Measurements from ENCODE around the gene TP53I13.

Gene TP53I13

DNA sequence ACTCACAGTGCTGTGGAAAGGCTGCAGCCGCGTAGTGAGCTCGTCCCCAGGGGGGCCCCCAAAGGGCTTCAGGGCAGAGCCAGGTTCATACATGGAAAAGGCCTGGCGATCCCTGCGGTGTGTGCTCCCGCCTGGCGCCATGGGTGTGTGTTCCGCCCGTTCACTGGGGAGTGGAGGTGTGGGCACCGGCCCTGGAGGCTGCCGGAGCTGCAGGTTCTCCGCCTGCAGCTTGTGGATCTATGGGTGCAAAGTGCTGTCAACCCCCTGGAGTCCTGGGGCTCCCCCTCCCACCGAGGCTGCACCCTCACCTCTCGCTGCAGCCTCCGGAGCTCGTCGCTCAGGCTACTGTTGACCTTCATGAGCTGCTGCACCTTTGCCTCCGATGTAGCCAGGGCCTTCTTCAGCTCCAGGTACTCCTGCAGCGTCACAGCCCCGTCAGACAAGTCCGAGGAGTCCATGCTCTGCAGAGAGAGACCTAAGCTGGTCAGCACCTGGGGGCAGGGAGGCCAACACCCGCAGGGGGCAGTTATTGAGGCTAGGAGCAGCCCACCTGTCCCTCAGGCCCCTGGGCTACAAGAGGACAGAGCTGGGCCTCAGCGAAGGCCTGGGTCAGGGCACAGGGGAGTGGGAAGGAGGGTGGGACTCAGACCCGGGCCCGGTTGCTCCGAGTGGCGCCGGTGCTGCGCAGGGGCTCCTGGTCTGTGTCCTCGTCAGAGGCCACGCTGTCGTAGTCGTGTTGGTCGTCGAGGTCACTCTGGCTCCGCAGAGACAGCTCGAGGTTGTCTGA lies 7.9 kb downstream of the TP53I13 start:
- H3K9me3 ChIP-seq (ENCODE audit: control insufficient read depth, insufficient read depth, low read length): no peaks in the 10 kb centered on the region
- H3K36me3 ChIP-seq (ENCODE audit: control insufficient read depth, insufficient read depth, low read length): peaks cover 28% of the 10 kb centered on the region
- no peak overlapping the region for H3K4me3 ChIP-seq (ENCODE audit: low read depth, low read length)
- H3K27me3 ChIP-seq (ENCODE audit: control insufficient read depth, insufficient read depth, low read length): peaks cover 8% of the 10 kb centered on the region
- H3K9ac ChIP-seq (ENCODE audit: low read depth, low read length): no peak overlapping the region
- H3K4me1 ChIP-seq (ENCODE audit: control insufficient read depth, insufficient read depth, low read length): no peaks in the 10 kb centered on the region

DNA sequence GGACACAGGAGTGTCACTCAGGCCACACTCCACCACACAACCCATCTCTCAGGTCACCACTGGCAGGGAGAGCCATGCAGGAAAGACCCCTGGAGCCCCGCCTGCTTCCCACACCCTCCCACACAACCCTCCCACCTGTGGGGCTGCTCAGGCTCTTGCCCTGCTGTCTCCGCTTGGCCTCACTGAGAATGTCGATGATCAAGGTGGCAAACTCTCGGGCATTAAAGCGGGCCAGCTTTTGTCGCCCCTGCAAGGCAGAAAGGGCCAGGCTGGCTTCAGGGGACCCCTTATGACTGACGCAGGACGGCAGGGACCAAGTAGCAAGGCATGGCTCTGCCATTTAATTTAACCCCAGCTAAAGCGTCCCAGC lies 8.5 kb downstream of the TP53I13 start:
- peaks cover 26% of the 10 kb centered on the region for H3K36me3 ChIP-seq (ENCODE audit: control insufficient read depth, insufficient read depth, low read length)
- no peaks in the 10 kb centered on the region for H3K4me1 ChIP-seq (ENCODE audit: control insufficient read depth, insufficient read depth, low read length)
- no peaks in the 10 kb centered on the region for H3K9me3 ChIP-seq (ENCODE audit: control insufficient read depth, insufficient read depth, low read length)
- H3K27me3 ChIP-seq (ENCODE audit: control insufficient read depth, insufficient read depth, low read length): peaks cover 2% of the 10 kb centered on the region
- no peak overlapping the region for H3K9ac ChIP-seq (ENCODE audit: low read depth, low read length)
- no peak overlapping the region for H3K4me3 ChIP-seq (ENCODE audit: low read depth, low read length)

DNA sequence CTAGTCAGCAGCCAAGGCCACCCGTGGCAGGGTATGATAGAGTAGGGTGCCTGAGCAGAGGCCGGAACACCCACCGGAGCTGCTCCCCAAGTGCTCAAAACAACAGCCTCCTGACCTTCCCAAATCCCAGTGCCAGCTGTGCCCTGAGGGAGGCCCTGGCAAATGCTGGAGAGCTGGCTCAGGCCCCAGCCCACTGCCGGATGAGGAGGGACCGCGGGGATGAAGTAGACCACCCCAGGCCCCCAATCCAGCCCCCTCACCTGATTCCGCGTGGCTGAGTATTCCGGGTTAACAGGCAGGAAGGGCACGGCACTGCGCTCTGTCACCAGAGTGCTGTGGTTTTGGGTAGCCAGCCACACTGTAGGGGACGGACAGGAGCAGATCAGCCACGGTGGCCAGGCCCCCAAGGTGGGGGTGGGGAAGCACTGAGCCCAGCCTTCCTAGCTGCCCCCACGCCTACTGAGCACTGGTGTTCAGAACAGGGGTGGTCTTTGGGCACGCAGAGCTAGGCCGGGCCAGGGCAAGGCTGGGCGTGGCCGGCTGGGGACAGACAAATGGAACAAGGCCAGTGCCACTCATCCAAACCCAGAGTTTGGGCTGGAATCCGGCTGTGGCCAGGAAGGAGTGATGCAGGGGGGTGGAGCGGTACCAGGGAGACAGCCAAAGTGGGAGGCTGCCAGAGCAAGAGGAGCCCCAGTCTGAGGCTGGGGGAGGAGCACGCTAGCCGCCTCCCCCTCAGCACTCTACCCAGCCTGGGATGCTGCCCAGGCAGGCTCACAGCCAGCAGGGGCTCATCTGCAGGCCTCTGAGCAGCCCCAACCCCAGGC lies 9.1 kb downstream of the TP53I13 start:
- no peak overlapping the region for H3K9ac ChIP-seq (ENCODE audit: low read depth, low read length)
- H3K36me3 ChIP-seq (ENCODE audit: control insufficient read depth, insufficient read depth, low read length): peaks cover 26% of the 10 kb centered on the region
- no peaks in the 10 kb centered on the region for H3K27me3 ChIP-seq (ENCODE audit: control insufficient read depth, insufficient read depth, low read length)
- H3K4me1 ChIP-seq (ENCODE audit: control insufficient read depth, insufficient read depth, low read length): no peaks in the 10 kb centered on the region
- H3K4me3 ChIP-seq (ENCODE audit: low read depth, low read length): no peak overlapping the region
- no peaks in the 10 kb centered on the region for H3K9me3 ChIP-seq (ENCODE audit: control insufficient read depth, insufficient read depth, low read length)

GRCh38 chr17:29578626-29579485 lies 10.4 kb downstream of the TP53I13 start:
- Histone ChIP-seq H3K4me3 (ENCODE audit: low read depth, low read length) (no peak overlapping the region), H3K36me3 (ENCODE audit: control insufficient read depth, insufficient read depth, low read length) (peaks cover 28% of the 10 kb centered on the region), H3K9me3 (ENCODE audit: control insufficient read depth, insufficient read depth, low read length) (no peaks in the 10 kb centered on the region), H3K4me1 (ENCODE audit: control insufficient read depth, insufficient read depth, low read length) (no peaks in the 10 kb centered on the region), H3K9ac (ENCODE audit: low read depth, low read length) (no peak overlapping the region), H3K27me3 (ENCODE audit: control insufficient read depth, insufficient read depth, low read length) (no peaks in the 10 kb centered on the region)

DNA sequence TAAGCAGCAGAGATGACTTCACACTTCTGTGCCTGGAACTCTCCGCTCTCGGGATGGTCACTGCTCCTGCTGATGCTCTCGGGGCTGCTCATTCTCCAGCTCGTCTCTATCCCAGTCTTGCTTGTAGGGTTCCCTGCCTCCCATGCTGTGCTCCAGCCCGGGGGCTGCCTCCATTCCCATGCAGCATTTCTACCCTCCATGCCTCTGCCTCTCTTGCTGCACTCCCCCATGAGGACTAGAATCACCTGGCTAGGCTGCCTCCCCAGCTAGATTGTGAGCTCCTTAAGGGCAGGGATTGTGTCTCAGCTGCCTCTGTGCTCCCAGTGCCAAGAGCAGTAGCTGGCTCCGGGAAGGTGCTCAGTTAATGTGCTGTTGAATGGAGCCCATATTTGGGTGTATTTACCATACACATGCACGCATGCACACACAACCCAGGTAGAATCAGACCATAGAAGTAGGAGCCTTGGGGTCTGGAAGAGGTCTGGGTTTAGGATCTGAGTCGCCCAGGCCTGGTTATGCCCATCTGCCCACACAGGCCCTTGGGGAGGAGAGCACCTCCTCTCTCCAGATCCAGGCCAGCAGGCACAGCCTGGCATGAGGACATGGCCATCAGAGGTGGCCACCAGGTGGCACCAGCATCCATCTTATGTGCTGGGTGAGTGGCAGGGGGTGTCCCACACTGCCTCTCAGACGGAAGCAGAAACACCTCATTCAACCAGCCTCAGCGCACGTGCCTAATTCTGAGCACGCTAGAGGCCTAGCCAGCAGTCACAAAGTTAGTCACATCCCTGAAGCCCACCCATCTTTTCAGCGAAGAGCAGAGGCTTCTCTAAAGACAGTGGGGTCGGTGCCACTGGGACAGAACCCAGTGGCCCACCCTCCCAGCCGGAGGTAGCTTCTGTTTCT lies 11.6 kb downstream of the TP53I13 start:
- Histone ChIP-seq H3K9ac (ENCODE audit: low read depth, low read length) (no peak overlapping the region), H3K9me3 (ENCODE audit: control insufficient read depth, insufficient read depth, low read length) (no peaks in the 10 kb centered on the region), H3K4me1 (ENCODE audit: control insufficient read depth, insufficient read depth, low read length) (peaks cover 6% of the 10 kb centered on the region), H3K4me3 (ENCODE audit: low read depth, low read length) (no peak overlapping the region), H3K36me3 (ENCODE audit: control insufficient read depth, insufficient read depth, low read length) (peaks cover 23% of the 10 kb centered on the region), H3K27me3 (ENCODE audit: control insufficient read depth, insufficient read depth, low read length) (no peaks in the 10 kb centered on the region)

GRCh38 chr17:29581583-29582253 lies 13.2 kb downstream of the TP53I13 start:
- peaks cover 18% of the 10 kb centered on the region for H3K36me3 ChIP-seq (ENCODE audit: control insufficient read depth, insufficient read depth, low read length)
- H3K9me3 ChIP-seq (ENCODE audit: control insufficient read depth, insufficient read depth, low read length): no peaks in the 10 kb centered on the region
- no peak overlapping the region for H3K4me3 ChIP-seq (ENCODE audit: low read depth, low read length)
- peaks cover 9% of the 10 kb centered on the region for H3K4me1 ChIP-seq (ENCODE audit: control insufficient read depth, insufficient read depth, low read length)
- H3K9ac ChIP-seq (ENCODE audit: low read depth, low read length): no peak overlapping the region
- H3K27me3 ChIP-seq (ENCODE audit: control insufficient read depth, insufficient read depth, low read length): no peaks in the 10 kb centered on the region

DNA sequence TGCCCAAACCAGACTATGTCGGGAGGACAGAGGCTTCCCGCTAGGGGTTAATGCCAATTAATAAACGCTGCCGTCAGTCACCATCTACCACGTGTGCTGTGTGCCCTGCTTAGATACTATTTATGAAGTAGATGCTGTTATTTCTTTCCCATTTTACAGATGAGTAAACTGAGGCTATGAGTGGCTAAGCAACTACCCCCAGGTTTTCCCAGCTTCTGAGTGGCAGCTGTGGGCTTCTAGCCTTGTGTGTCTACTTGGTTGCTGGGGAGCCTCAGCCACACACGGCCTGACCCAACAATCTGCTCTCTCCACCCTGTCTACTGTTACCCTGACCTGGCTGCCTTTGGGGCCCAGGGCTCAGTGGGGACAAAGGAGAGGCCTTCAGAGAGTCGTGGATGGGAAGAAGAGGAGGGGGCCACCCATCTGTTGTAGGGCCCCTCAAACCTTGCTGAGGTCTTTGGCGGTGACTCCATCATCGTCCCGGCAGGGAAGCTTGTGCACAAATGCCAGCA lies 13.8 kb downstream of the TP53I13 start:
- Histone ChIP-seq H3K9ac (ENCODE audit: low read depth, low read length) (no peak overlapping the region), H3K27me3 (ENCODE audit: control insufficient read depth, insufficient read depth, low read length) (peaks cover 1% of the 10 kb centered on the region), H3K36me3 (ENCODE audit: control insufficient read depth, insufficient read depth, low read length) (peaks cover 13% of the 10 kb centered on the region), H3K4me1 (ENCODE audit: control insufficient read depth, insufficient read depth, low read length) (peaks cover 9% of the 10 kb centered on the region), H3K4me3 (ENCODE audit: low read depth, low read length) (no peak overlapping the region), H3K9me3 (ENCODE audit: control insufficient read depth, insufficient read depth, low read length) (no peaks in the 10 kb centered on the region)

- peaks cover 9% of the 10 kb centered on the region for H3K4me1 ChIP-seq (ENCODE audit: control insufficient read depth, insufficient read depth, low read length)
- H3K36me3 ChIP-seq (ENCODE audit: control insufficient read depth, insufficient read depth, low read length): peaks cover 9% of the 10 kb centered on the region
- H3K4me3 ChIP-seq (ENCODE audit: low read depth, low read length): no peak overlapping the region
- H3K27me3 ChIP-seq (ENCODE audit: control insufficient read depth, insufficient read depth, low read length): peaks cover 6% of the 10 kb centered on the region
- H3K9ac ChIP-seq (ENCODE audit: low read depth, low read length): no peak overlapping the region
- H3K9me3 ChIP-seq (ENCODE audit: control insufficient read depth, insufficient read depth, low read length): no peaks in the 10 kb centered on the region
Observed at GRCh38 chr17:29582772-29583171, 14.3 kb downstream of the TP53I13 start.

DNA sequence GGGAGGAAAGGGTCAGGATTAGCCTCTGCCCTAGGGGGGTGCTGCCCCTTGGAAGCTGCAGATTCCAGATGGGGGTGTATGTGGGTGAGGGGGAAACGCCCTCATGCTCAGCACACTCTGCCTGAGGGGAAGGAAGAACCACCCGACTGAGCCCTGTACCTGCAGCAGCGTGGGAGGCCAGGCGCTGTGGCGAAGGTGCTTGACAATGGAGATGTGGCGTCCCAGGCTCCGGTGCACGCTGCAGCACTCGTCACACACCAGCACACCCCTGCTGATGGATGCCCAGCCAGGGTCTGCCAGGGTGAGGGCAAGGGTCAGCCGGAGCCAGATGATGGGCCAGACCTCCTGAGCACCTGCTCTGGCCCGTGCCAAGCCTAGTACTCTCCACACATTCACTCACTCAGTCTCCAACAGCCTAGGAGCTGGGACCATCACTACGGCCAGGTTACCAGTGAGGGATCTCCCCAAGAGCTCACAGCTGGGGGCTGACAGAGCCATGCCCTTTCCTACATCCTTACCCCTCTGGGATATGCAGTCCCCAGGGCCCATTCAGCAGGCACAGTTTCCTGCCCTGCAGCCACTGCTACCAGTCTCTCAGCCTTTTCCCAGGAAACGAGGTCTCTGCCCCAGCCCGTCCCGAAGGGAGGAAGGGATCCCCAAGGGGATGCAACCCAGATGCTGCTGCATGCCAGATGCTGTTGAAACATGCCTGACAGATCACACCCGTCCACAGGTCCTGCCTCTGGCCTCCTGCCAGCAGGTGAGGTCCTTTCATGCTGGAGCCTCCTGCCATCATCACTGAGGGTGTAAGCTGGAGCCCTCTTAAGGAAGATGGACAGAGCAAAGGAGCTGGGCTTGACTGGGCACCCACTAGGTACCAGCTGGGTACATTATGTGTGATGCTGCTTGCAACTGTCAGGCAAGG lies 15.1 kb downstream of the TP53I13 start:
- Histone ChIP-seq H3K9ac (ENCODE audit: low read depth, low read length) (no peak overlapping the region), H3K9me3 (ENCODE audit: control insufficient read depth, insufficient read depth, low read length) (no peaks in the 10 kb centered on the region)

More for the DNA sequence above, 15.1 kb downstream of the TP53I13 start:
- H3K4me1 ChIP-seq (ENCODE audit: control insufficient read depth, insufficient read depth, low read length): peaks cover 9% of the 10 kb centered on the region
- H3K36me3 ChIP-seq (ENCODE audit: control insufficient read depth, insufficient read depth, low read length): peaks cover 3% of the 10 kb centered on the region
- no peak overlapping the region for H3K4me3 ChIP-seq (ENCODE audit: low read depth, low read length)
- peaks cover 11% of the 10 kb centered on the region for H3K27me3 ChIP-seq (ENCODE audit: control insufficient read depth, insufficient read depth, low read length)

All from iPS-15b (cell line).